Measurements from ENCODE around the gene PSTPIP2. TPM values are rescaled to one million over a fixed set of nuclear protein-coding genes. Genes with fewer than 3 reads are reported as not detected.

Gene PSTPIP2
- total RNA-seq, 1 donor from 2014 or later: 9.8 TPM

DNA sequence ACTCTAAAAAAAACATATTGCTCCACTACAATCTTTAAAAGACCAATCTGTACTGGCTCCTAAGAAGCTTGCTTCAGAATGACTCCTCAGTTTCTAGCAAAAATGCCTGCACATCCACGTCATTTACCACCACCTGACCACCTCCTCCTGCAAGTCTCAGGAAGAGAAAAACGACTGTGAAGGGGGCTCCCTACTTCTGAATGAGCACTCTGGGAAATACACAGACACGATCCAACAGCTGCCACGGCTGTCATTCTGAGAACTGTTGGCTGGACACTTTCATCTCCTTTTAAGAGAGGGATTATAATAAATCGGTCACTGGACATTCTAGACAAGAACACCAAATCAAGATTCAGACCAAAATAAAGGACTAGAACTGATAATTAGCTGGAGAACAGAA lies 126.4 kb downstream of the PSTPIP2 start:
- H3K27ac ChIP-seq: no peak overlapping the region
- no peaks in the 10 kb centered on the region for H3K27me3 ChIP-seq
- no peak overlapping the region for H3K4me3 ChIP-seq
- H3K4me1 ChIP-seq: no peaks in the 10 kb centered on the region
- TF ChIP-seq, protein P1, sequence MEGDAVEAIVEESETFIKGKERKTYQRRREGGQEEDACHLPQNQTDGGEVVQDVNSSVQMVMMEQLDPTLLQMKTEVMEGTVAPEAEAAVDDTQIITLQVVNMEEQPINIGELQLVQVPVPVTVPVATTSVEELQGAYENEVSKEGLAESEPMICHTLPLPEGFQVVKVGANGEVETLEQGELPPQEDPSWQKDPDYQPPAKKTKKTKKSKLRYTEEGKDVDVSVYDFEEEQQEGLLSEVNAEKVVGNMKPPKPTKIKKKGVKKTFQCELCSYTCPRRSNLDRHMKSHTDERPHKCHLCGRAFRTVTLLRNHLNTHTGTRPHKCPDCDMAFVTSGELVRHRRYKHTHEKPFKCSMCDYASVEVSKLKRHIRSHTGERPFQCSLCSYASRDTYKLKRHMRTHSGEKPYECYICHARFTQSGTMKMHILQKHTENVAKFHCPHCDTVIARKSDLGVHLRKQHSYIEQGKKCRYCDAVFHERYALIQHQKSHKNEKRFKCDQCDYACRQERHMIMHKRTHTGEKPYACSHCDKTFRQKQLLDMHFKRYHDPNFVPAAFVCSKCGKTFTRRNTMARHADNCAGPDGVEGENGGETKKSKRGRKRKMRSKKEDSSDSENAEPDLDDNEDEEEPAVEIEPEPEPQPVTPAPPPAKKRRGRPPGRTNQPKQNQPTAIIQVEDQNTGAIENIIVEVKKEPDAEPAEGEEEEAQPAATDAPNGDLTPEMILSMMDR (IDR thresholded peaks at IDR 0.05): no peak
- H3K36me3 ChIP-seq: peaks cover 97% of the 10 kb centered on the region
- ATAC-seq (no peak), DNase-seq (no peak)
- intact Hi-C loops (cut with DNase I): no loop called here
- no peaks in the 10 kb centered on the region for H3K9me3 ChIP-seq

DNA sequence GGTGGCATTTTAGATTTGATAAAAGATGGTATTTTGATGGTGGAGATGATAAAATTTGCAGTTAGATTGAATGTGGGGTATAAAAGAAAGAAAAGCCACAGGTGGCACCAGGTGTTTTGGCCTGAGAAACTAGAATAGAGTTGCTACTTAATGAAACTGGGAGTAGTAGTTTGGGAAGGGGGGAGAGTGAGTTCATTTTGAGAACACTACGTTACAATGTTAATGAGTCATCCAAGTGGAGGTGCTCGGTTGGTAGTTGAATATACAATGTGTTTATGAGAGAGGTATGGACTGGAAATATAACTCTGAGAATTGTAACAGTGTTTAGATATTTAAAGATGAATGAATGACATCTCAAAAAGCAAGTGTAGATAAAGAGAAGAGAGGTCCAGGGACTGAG lies 131.3 kb downstream of the PSTPIP2 start:
- intact Hi-C loops (cut with DNase I): no loop called here
- TF ChIP-seq, protein P1 (IDR thresholded peaks at IDR 0.05): no peak
- peaks cover 95% of the 10 kb centered on the region for H3K36me3 ChIP-seq

DNA sequence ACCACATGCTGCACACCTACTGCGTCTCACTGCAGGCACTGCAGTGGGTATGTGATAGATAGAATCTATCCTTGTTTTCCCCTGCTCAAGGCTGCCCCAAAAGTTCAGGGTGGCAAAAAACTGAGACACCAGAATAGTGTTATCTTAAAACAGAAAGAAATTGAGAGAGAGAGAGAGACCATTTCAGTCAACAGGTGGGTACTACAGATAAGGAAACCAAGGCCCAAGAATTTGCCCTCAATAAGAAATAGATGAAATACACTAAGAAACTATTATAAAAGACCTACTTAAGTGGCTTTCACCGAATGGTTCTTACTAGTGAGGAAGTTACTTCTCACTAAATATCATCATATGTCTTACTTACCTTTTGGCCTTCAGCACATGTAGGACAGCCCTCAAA lies 132.8 kb downstream of the PSTPIP2 start:
- ATAC-seq: no peak
- peaks cover 95% of the 10 kb centered on the region for H3K36me3 ChIP-seq
- H3K27ac ChIP-seq: no peak overlapping the region
- H3K27me3 ChIP-seq: no peaks in the 10 kb centered on the region
- H3K4me1 ChIP-seq: no peaks in the 10 kb centered on the region
- TF ChIP-seq, protein P1 (IDR thresholded peaks at IDR 0.05): no peak
- DNase-seq: no peak
- intact Hi-C loops (cut with DNase I): no loop called here
- no peaks in the 10 kb centered on the region for H3K9me3 ChIP-seq
- no peak overlapping the region for H3K4me3 ChIP-seq

More for the DNA sequence above, 131.3 kb downstream of the PSTPIP2 start:
- ATAC-seq (no peak), DNase-seq (no peak)
- H3K9me3 ChIP-seq: no peaks in the 10 kb centered on the region
- no peaks in the 10 kb centered on the region for H3K4me1 ChIP-seq
- no peaks in the 10 kb centered on the region for H3K27me3 ChIP-seq
- no peak overlapping the region for H3K4me3 ChIP-seq
- no peak overlapping the region for H3K27ac ChIP-seq

DNA sequence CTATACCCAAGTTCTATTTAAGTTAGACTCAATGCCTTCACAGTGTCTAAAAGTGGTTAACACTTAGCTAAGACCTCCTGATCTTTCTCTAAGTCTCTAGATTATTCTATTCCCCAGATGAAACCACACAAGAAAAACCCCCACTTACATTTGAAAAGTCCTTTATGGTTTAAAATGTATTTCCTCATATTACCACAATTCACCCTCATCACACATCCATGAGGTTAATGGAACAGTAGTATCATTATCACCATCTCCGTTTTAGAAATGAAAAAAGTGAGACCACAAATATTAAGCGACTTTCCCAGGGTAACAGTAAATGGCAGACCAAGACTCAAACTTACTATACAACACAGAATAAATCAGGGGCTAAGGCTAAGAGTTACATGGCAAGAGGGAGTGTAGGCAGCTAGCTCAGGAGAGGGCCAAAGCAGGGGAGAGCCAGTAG lies 133.5 kb downstream of the PSTPIP2 start:
- no peak overlapping the region for H3K4me3 ChIP-seq
- H3K4me1 ChIP-seq: no peaks in the 10 kb centered on the region
- TF ChIP-seq, protein P1 (IDR thresholded peaks at IDR 0.05): no peak
- peaks cover 95% of the 10 kb centered on the region for H3K36me3 ChIP-seq
- DNase-seq (no peak), ATAC-seq (no peak)
- no peaks in the 10 kb centered on the region for H3K9me3 ChIP-seq
- intact Hi-C loops (cut with DNase I): no loop called here
- H3K27ac ChIP-seq: no peak overlapping the region
- H3K27me3 ChIP-seq: no peaks in the 10 kb centered on the region

DNA sequence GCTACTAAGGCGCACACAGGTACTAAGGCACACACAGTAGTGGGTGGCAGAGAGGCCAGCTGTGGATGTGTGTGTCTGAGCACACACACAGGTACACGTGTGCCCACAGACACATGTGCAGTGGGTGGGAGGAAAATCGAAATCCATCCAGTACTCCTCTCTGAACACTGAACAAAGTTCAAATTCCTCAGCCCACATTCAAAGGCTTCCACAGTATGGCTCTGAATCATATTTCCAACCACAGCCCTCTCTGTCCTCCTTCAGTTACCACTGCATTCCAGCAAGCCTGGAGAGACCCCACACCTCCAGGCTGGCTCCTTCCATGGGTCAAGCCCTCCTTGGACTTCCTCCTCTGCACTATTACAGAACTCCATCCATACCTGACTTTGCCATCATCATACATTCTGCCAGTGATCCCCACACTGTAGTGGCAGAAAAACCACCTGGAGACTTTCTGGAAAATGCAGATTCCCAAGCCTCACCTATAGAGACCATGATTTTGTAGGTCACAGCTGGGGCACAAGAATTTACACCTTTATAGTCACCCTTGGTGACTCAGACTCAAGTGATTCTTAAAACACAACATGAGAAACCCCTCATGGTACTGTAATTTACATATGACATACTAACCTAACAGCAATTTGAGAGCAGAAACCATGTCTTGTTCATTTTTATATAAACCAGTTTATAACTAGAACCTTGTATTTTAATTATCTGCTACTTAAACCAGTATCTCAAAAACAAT lies 136.3 kb downstream of the PSTPIP2 start:
- intact Hi-C loops (cut with DNase I): no loop called here
- DNase-seq (no peak), ATAC-seq (no peak)
- H3K36me3 ChIP-seq: peaks cover 93% of the 10 kb centered on the region
- TF ChIP-seq, protein P1 (IDR thresholded peaks at IDR 0.05): no peak
- no peak overlapping the region for H3K4me3 ChIP-seq
- H3K4me1 ChIP-seq: no peaks in the 10 kb centered on the region
- no peaks in the 10 kb centered on the region for H3K27me3 ChIP-seq
- no peak overlapping the region for H3K27ac ChIP-seq
- H3K9me3 ChIP-seq: no peaks in the 10 kb centered on the region

Other genes starting within 250 kb of the PSTPIP2 start
- gene SIGLEC15, start 246.6 kb downstream of the PSTPIP2 start, total RNA-seq: 0.32 TPM
- gene EPG5, start 104.9 kb downstream of the PSTPIP2 start, total RNA-seq: 38.5 TPM
- gene ATP5F1A, start 26.0 kb upstream of the PSTPIP2 start, total RNA-seq: 254 TPM
- 17.1 TPM for gene HAUS1, start 32.1 kb upstream of the PSTPIP2 start, total RNA-seq